Measurements from ENCODE around the gene PSENEN.
"Not testable (repeated sequence)": the region's sequence is repeated elsewhere in the genome, so short reads cannot be mapped to it uniquely, and the experiment has no call there.

Gene PSENEN

DNA sequence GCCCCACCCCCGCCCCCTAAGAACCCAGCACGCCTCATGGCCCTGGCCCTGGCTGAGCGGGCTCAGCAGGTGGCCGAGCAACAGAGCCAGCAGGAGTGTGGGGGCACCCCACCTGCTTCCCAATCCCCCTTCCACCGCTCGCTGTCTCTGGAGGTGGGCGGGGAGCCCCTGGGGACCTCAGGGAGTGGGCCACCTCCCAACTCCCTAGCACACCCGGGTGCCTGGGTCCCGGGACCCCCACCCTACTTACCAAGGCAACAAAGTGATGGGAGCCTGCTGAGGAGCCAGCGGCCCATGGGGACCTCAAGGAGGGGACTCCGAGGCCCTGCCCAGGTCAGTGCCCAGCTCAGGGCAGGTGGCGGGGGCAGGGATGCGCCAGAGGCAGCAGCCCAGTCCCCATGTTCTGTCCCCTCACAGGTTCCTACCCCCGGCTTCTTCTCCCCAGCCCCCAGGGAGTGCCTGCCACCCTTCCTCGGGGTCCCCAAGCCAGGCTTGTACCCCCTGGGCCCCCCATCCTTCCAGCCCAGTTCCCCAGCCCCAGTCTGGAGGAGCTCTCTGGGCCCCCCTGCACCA lies 41.9 kb downstream of the PSENEN start:
- no peak for DNase-seq (ENCODE audit: low read depth in 4 of 4, low spot score in 1 of 4)

DNA sequence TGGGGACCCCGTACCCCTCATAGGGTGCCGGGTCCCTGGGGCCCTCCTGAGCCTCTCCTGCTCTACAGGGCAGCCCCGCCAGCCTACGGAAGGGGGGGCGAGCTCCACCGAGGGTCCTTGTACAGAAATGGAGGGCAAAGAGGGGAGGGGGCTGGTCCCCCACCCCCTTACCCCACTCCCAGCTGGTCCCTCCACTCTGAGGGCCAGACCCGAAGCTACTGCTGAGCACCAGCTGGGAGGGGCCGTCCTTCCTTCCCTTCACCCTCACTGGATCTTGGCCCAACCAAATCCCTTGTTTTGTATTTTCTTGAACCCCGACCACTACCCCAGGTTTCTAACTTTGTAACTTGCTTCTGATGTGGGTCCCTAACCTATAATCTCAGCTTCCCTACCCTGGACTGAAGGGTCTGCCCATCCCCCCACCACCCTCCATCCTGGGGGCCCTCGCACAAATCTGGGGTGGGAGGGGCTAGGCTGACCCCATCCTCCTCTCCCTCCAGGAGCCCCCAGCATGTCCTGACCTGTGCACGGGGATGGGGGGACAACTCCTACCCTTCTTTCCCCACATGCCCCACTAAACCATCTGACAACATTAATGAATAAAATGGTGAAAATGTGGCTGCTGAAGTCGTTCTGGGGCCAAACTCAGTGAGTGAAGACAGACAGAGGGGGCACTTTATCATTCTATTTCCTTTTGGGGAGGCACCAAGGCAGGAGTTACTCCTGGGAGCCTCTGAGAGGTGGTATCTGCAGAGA lies 42.9 kb downstream of the PSENEN start:
- DNase-seq (ENCODE audit: low read depth in 4 of 4, low spot score in 1 of 4): no peak

DNA sequence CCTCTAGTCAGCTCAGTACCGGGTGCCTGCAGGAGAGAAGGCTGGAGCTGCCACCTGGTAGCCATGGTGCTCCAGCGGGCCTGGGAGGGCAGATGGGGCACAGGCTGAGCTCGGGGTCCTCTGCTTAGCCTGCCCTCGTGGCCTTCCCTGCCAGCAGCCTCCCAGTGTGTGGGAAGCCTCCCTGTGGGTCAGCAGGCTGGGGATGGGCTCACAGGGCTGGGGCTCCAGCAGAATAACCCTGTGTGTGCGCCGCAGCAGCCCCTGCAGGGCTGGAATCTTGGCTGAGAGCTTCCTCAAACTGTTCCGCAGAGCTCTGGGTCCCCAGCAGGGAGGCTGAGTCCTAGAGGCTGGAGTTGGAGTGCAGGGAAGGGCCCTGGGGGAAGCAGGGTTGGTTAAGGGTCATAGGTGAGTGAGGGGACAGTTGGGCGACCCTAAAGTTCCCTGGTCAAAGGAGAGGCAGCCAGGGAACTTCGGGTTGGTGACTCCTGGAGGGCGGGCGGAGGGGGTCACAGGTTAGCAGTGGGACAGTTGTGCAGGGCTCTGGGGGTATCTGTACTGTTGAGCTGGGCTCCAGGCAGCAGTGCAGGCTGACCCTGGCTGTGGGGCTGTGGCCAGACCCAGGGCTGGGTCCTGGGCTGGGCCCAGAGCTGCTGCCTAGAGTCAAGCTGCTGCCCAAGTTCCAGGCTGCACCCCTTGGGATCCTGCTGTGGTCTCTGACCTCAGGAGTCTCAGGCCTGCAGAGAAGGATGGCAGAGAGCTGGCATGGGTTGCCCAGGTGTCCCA lies 43.9 kb downstream of the PSENEN start:
- no peak for DNase-seq (ENCODE audit: low read depth in 4 of 4, low spot score in 1 of 4)

DNA sequence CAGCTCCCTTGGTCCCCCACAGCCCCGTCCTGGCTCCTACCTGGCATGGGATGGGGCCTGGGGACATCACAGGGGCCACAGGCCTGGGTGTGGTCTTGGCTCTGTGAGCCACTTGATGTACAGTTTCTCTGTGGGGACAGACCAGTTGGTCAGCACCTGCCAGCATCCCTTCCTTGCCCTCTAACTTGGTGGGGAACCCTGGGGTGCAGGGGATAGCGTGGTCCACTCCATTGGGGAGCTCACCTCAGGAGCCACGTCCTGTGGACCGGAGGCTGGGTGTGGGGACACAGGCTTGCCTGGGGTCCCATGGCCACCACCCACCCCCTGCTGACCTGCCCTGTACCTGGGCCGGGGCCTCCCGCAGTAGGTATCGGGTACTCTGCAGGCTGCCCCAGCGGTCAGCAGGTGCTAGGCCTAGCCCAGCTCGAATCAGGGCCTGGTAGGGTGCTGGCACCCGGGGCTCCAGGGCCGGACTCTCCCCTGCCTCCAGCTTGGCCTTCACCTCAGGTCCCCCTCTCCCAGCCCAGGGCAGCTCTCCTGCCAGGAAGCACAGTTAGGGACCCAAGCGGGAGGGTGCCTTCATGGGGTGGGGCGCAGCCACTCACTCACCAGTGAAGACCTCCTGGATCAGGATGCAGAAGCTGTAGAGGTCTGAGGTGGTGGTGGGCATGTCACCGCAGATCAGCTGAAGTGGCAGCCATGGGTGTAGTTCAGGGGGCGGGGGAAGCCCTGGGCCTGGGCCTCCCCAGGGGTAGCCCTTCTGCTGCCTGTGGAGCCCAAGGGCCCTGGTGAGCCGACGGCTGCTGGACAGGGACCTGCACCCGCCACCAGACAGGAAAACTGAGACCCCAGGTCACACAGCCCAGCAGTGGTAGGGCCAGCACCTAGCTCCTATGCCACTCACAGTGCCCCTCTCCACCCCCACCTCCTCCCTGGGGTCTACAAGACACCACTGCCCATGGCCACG lies 44.8 kb downstream of the PSENEN start:
- DNase-seq (ENCODE audit: low read depth in 4 of 4, low spot score in 1 of 4): no peak

DNA sequence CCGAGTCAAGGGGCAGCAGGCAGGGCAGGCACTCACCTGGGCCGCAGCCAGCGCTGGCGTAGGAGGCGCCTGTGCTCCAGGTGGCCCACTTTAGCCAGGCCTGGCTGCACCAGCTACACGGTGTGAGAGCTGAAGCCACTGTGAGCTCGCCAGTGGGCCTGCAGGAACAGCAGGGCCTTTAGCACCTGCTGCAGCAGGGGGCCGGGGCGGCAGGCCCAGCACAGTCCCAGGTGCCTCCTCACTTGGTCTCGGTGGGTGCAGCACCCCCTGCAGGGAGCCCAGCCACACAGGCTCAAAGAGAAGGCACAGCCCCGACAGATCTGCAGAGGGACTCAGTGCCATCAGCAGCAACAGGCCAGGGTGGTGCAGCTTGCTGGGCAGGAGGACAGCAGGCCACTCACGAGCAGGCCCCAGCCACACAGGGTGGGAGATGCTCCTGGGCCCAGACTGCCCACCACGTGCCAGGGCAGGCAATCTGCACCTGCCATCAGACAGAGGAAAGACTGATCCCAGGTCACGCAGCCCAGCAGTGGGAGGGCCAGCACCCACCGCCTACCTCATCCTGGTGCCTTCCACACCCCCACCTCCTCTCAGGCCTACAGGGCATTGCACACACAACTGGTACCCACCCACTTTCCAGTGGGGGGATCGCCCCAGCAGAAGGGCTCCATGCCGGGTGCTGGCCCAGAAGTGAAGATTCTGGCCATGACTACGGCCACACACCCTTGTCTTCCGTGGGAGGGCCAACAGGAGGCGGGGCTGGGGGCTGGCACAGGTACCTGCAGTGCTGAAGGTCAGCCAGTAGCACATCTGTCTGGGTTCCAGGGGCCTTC lies 45.7 kb downstream of the PSENEN start:
- no peak for DNase-seq (ENCODE audit: low read depth in 4 of 4, low spot score in 1 of 4)

DNA sequence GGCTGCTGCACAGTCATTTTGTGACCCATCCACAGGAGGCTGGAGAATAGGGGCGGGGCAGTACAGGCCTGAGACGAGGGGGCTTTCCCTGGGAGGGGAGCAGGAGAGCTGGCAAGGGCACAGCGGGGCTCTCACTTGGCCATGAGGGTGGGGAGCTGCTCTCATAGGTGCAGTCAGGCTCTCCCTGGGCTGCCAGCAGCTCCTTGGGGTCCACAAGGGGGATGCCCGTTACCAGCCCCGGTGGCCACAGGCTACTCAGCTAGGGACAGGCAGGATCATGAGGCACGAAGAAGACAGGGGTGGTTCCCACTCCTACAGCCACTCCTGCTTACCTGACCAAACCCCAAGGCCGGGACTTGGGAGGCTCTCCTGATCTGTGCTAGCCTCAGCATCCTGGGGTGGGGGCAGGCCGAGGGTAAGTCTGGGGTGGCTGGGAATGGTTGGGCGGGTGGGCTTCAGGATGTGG lies 46.4 kb downstream of the PSENEN start:
- DNase-seq (ENCODE audit: low read depth in 4 of 4, low spot score in 1 of 4): no peak

DNA sequence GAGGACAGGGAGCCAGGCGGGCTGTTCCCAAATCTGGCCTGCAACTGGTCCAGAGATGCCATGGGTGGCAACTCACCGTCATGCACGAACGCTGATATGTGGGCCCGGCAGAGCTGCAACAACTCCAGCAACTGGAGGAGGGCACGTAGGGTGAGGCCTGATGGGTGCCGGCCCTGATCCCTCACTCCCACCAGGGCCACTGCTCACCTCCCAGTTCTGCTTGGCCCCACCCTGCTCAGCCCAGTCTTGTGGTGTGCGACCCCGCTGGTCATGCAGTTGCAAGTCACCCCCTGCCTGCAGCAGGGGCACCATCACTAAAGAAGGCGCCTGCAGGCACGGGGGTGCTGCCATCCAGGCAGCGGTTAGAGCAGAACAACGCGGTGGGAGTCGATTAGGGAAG lies 46.9 kb downstream of the PSENEN start:
- DNase-seq (ENCODE audit: low read depth in 4 of 4, low spot score in 1 of 4): no peak

DNA sequence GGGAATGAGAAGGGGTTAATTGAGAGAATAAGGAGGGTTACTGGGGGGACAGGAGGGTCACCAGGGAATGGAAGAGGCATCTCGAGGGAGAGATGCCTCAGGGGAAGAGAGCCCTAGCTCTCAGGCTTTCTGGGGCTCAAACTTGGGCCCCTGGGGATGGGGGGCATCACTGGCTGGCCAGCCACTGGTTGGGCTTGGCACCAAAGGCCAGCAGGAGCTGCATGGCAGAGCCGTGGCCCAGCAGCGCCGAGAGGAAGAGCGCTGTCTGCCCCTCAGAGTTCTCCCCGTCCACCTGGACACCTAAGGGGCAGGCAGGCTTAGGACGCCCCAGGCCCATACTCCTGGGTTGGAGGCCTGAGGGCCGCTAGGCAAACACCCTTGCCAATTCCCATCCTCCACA lies 47.4 kb downstream of the PSENEN start:
- DNase-seq (ENCODE audit: low read depth in 4 of 4, low spot score in 1 of 4): no peak

DNA sequence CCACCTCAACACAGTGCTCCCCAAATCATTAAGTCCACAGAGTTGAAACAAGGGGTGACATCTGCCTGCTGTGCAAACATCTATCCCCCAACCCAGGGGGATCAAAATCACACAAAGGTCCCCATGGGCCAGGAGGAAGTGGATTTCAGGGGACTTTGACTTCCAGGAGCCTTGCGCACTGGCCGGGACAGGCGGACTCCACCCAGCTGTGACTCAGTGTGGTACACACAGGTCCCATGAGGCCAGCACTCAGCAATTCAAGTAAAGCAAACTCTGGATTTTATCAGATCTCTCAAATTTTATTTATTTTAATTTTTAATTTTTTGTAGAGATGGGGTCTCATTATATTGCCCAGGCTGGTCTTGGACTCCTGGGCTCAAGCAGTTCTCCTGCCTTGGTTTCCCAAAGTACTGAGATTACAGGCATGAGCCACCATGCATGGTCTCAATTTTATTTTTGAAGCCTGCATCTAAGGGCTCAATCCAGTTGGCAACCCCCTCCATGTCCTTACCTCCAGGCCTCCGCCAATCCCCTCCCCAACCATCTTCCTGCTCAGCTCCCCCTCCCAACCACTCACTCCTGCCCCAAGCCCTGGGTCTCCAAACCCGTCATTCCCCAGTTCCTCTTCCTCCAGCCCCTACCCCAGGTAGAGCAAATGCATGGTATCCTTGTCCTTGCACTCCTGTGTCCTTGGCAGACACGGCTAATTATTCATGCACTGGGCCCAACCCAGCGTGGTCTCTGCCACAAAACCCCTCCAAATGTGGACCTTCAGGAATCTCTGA lies 48.1 kb downstream of the PSENEN start:
- no peak for DNase-seq (ENCODE audit: low read depth in 4 of 4, low spot score in 1 of 4)

DNA sequence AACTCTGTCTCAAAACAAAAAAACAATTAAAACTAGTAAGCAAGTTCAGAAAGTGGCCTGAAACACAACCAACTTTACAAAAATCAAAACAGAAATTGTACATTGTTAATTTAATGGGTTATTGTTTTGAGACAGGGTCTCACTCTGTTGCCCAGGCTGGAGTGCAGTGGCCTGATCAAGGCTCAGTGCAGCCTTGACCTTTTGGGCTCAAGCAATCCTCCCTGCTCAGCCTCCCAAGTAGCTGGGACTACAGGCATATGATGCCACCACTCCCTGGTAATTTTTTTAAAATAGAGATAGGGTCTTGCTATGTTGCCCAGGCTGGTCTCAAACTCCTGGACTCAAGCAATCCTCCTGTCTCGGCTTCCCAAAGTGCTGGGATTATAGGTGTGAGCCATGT lies 50.1 kb downstream of the PSENEN start:
- DNase-seq (ENCODE audit: low read depth in 4 of 4, low spot score in 1 of 4): not testable (repeated sequence)

Measured in stimulated activated CD4-positive, alpha-beta T cell treated with anti-CD3 and anti-CD28 coated beads, Interleukin-1b, Interleukin-23, amount 100 ng/mL, for 24 hours (primary cell).